Endothelial cell (in vitro differentiated cells): Measurements from ENCODE around the gene FN1. TPM values are rescaled to one million over a fixed set of nuclear protein-coding genes. Genes with fewer than 3 reads are reported as not detected.

Source experiments
- DNase-seq: peaks from one replicate; pipeline ENCODE4 v3.0.0; 2021; ENCODE audit warnings: low spot score
- H3K27ac Mint-ChIP-seq: one replicate; pipeline ENCODE4 v1.8.0; 2021; ENCODE audit warnings: mixed read lengths, inconsistent platforms; ENCODE audit not compliant: unreplicated experiment
- H3K27me3 Mint-ChIP-seq: one replicate; pipeline ENCODE4 v1.8.0; 2021; ENCODE audit warnings: mild to moderate bottlenecking, moderate library complexity, mixed read lengths, inconsistent platforms; ENCODE audit not compliant: unreplicated experiment
- H3K36me3 Mint-ChIP-seq: one replicate; pipeline ENCODE4 v1.8.0; 2021; ENCODE audit warnings: mild to moderate bottlenecking, low read depth, mixed read lengths, inconsistent platforms; ENCODE audit not compliant: unreplicated experiment
- H3K4me1 Mint-ChIP-seq: one replicate; pipeline ENCODE4 v1.8.0; 2021; ENCODE audit warnings: mild to moderate bottlenecking, mixed read lengths, inconsistent platforms; ENCODE audit not compliant: unreplicated experiment
- H3K4me3 Mint-ChIP-seq: one replicate; pipeline ENCODE4 v1.8.0; 2021; ENCODE audit warnings: mild to moderate bottlenecking, mixed read lengths, inconsistent platforms; ENCODE audit not compliant: unreplicated experiment
- H3K9me3 Mint-ChIP-seq: one replicate; pipeline ENCODE4 v1.8.0; 2021; ENCODE audit warnings: mixed read lengths, inconsistent platforms; ENCODE audit not compliant: unreplicated experiment
- CTCF ChIP-seq: fragments of 200-600 bp; sonication (generic); IDR thresholded peaks from one replicate; pipeline ENCODE4 v1.5.0; 2021; ENCODE audit warnings: antibody characterized with exemption; ENCODE audit not compliant: unreplicated experiment
- total RNA-seq: library from RNA; stranded (reverse); fragmentation: NEBNext Ultra II Directional; extraction: Animal tissue kit (Norgen Biotek cat#: 25700); gene quantifications from one replicate; pipeline ENCODE4 v1.2.1, GENCODE V29; 2021; ENCODE audit not compliant: unreplicated experiment

FN1 gene
- total RNA-seq, 1 donor from 2014 or later: 1,159 TPM

GRCh38 chr2:215419113-215419512 is 16.8 kb downstream of the FN1 start:
- DNase-seq: no peak
- Mint-ChIP-seq H3K36me3 (peaks cover 46% of the 10 kb centered on the region), H3K27me3 (peaks cover 4% of the 10 kb centered on the region), H3K9me3 (no peaks in the 10 kb centered on the region), H3K4me3 (no peak overlapping the region), H3K4me1 (peaks cover 22% of the 10 kb centered on the region), H3K27ac (no peak overlapping the region)
- TF ChIP-seq CTCF: no peak

- no peak for TF ChIP-seq CTCF
- H3K27me3 Mint-ChIP-seq: no peaks in the 10 kb centered on the region
- no peak overlapping the region for H3K4me3 Mint-ChIP-seq
- H3K36me3 Mint-ChIP-seq: peaks cover 46% of the 10 kb centered on the region
- H3K27ac Mint-ChIP-seq: no peak overlapping the region
- H3K4me1 Mint-ChIP-seq: peaks cover 16% of the 10 kb centered on the region
- DNase-seq: no peak
- H3K9me3 Mint-ChIP-seq: no peaks in the 10 kb centered on the region
These were observed 17.6 kb downstream of the FN1 start for GRCh38 chr2:215418064-215418963.

GRCh38 chr2:215417400-215417951 is 18.4 kb downstream of the FN1 start:
- H3K9me3 Mint-ChIP-seq: no peaks in the 10 kb centered on the region
- H3K36me3 Mint-ChIP-seq: peaks cover 48% of the 10 kb centered on the region
- TF ChIP-seq CTCF: no peak
- H3K4me3 Mint-ChIP-seq: no peak overlapping the region
- peaks cover 12% of the 10 kb centered on the region for H3K4me1 Mint-ChIP-seq
- no peak for DNase-seq
- no peaks in the 10 kb centered on the region for H3K27me3 Mint-ChIP-seq
- H3K27ac Mint-ChIP-seq: no peak overlapping the region

- Mint-ChIP-seq H3K4me3 (no peak overlapping the region), H3K36me3 (peaks cover 44% of the 10 kb centered on the region), H3K27ac (no peak overlapping the region), H3K9me3 (no peaks in the 10 kb centered on the region), H3K27me3 (no peaks in the 10 kb centered on the region), H3K4me1 (peaks cover 9% of the 10 kb centered on the region)
- no peak for TF ChIP-seq CTCF
- no peak for DNase-seq
These were observed 19.2 kb downstream of the FN1 start for GRCh38 chr2:215416656-215417055.
